Heart left ventricle (tissue), 13 donors: ENCODE data around the gene APLP1.
"Not testable (repeated sequence)": the region's sequence is repeated elsewhere in the genome, so short reads cannot be mapped to it uniquely, and the experiment has no call there.

ENCODE experiments used
- CTCF ChIP-seq, 12 donors: fragments of 200-600 bp; sonication (generic) in 4 of 12; IDR thresholded peaks; one replicate each; pipeline versions ENCODE4 v1.5.0 to v1.8.0; 2018 to 2022; ENCODE audit warnings: antibody characterized with exemption in 12 of 12, mild to moderate bottlenecking in 5 of 12
- POLR2A ChIP-seq, 2 donors: fragments of 450-650 bp; IDR thresholded peaks; one replicate each; pipeline ENCODE4 v1.6.1; 2017; ENCODE audit warnings: antibody characterized with exemption in 2 of 2, mild to moderate bottlenecking in 2 of 2, moderate library complexity in 2 of 2
- donor health status: ischemic (EF 13 %, LVEDD 7.1; RV severe dilation, severe dysfunction).
- donor health status: DM: no; HTN: yes; CAD: no.
- donor health status: DM: no; HTN: no; CAD: no.
- donor health status: ischemic (EF 25% LVEDD 6.9; RV normal size, moderate dysfunction).
- donor health status: ischemic (EF 25% LVEDD 5.7; RV mildly dilated, moderate dysfunction).
- donor health status: ischemic (EF 35%, LVEDD 5.7; RV mildly dilated, moderate dysfunction).
- donor health status: nonischemic (EF 11% LVEDD 7.7; RV severe dilation, severe dysfunction).
- donor health status: DM: yes; HTN: yes; CAD: no.
- donor health status: PGD.
- donor health status: ischemic (EF 29% LVEDD 5.4; RV normal size, mild dysfunction).
- donor health status: nonischemic (EF 23%, LVEDD 6.1; RV moderate dilation, normal function).

- not testable (repeated sequence) for TF ChIP-seq CTCF, POLR2A (IDR thresholded peaks at IDR 0.05)
These were observed 1.9 kb downstream of the APLP1 start for GRCh38 chr19:35870124-35870736.
